ENCODE measurements around the gene SQSTM1. TPM values are rescaled to one million over a fixed set of nuclear protein-coding genes. Genes with fewer than 3 reads are reported as not detected.

The SQSTM1 gene
- total and polyA plus RNA-seq, 2 donors (not counting 1 experiment from before 2014, with no cell fraction given), result 212 to 1,894 TPM

DNA sequence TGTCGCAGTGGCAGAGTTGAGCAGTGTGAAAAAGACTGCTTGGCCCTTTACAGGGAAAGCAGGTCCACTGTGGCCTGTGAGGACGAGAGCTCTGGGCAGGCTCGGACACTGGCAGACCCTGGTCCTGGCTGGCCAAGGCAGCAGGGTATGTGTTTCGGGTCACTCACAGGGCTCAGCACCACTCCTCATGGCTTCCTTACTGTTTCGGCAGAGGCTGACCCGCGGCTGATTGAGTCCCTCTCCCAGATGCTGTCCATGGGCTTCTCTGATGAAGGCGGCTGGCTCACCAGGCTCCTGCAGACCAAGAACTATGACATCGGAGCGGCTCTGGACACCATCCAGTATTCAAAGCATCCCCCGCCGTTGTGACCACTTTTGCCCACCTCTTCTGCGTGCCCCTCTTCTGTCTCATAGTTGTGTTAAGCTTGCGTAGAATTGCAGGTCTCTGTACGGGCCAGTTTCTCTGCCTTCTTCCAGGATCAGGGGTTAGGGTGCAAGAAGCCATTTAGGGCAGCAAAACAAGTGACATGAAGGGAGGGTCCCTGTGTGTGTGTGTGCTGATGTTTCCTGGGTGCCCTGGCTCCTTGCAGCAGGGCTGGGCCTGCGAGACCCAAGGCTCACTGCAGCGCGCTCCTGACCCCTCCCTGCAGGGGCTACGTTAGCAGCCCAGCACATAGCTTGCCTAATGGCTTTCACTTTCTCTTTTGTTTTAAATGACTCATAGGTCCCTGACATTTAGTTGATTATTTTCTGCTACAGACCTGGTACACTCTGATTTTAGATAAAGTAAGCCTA, 15.7 kb downstream of the SQSTM1 start:
- no peak overlapping the region for H2AFZ ChIP-seq (ENCODE audit: low read length)
- TF ChIP-seq EZH2 (IDR thresholded peaks at IDR 0.05; ENCODE audit: low read length, missing control alignments), result no peak
- TF ChIP-seq CTCF (conservative IDR thresholded peaks at IDR 0.05 in 1 of 2, IDR thresholded peaks at IDR 0.05 in 1 of 2; ENCODE audit: low read depth in 1 of 2, low read length in 2 of 2), result no peak
- H3K79me2 ChIP-seq (ENCODE audit: control insufficient read depth, insufficient read depth, low read length), result peaks cover 4% of the 10 kb centered on the region
- no peaks in the 10 kb centered on the region for H3K27me3 ChIP-seq (ENCODE audit: control insufficient read depth, insufficient read depth, low read length)
- no peak overlapping the region for H3K9ac ChIP-seq (ENCODE audit: insufficient read depth, low read length)
- peaks cover 2% of the 10 kb centered on the region for H4K20me1 ChIP-seq (ENCODE audit: control insufficient read depth, extremely low read depth, insufficient read depth, low read length)
- no peak overlapping the region for H3K4me2 ChIP-seq (ENCODE audit: extremely low read depth, insufficient read depth, low read length)
- H3K9me3 ChIP-seq (ENCODE audit: control insufficient read depth, insufficient read depth, low read depth, low read length), result no peaks in the 10 kb centered on the region
- peaks cover 4% of the 10 kb centered on the region for H3K4me1 ChIP-seq (ENCODE audit: control insufficient read depth, extremely low read depth, insufficient read depth, low read length)
- peaks cover 45% of the 10 kb centered on the region for H3K36me3 ChIP-seq (ENCODE audit: control insufficient read depth, insufficient read depth, low read length)
- DNase-seq (ENCODE audit: low read depth in 2 of 2), result peak; percentile 41 to 70
- H3K27ac ChIP-seq (ENCODE audit: insufficient read depth, low read length), result peak overlapping the region; percentile 38
- H3K4me3 ChIP-seq (replicated peaks in 1 of 4; ENCODE audit: control extremely low read depth in 1 of 4, insufficient read depth in 1 of 4, low read depth in 3 of 4, low read length in 4 of 4), result no peak overlapping the region

GRCh38 chr5:179837076-179838011, 16.6 kb downstream of the SQSTM1 start:
- Histone ChIP-seq H4K20me1 (ENCODE audit: control insufficient read depth, extremely low read depth, insufficient read depth, low read length) (peaks cover 2% of the 10 kb centered on the region), H3K36me3 (ENCODE audit: control insufficient read depth, insufficient read depth, low read length) (peaks cover 40% of the 10 kb centered on the region), H3K4me1 (ENCODE audit: control insufficient read depth, extremely low read depth, insufficient read depth, low read length) (peaks cover 4% of the 10 kb centered on the region), H3K9ac (ENCODE audit: insufficient read depth, low read length) (no peak overlapping the region), H3K9me3 (ENCODE audit: control insufficient read depth, insufficient read depth, low read depth, low read length) (no peaks in the 10 kb centered on the region), H3K27ac (ENCODE audit: insufficient read depth, low read length) (peak overlapping the region; percentile 14), H3K4me2 (ENCODE audit: extremely low read depth, insufficient read depth, low read length) (no peak overlapping the region), H3K27me3 (ENCODE audit: control insufficient read depth, insufficient read depth, low read length) (no peaks in the 10 kb centered on the region), H3K4me3 (replicated peaks in 1 of 4; ENCODE audit: control extremely low read depth in 1 of 4, insufficient read depth in 1 of 4, low read depth in 3 of 4, low read length in 4 of 4) (no peak overlapping the region), H2AFZ (ENCODE audit: low read length) (no peak overlapping the region), H3K79me2 (ENCODE audit: control insufficient read depth, insufficient read depth, low read length) (peaks cover 4% of the 10 kb centered on the region)
- DNase-seq (ENCODE audit: low read depth in 2 of 2), result no peak
- no peak for TF ChIP-seq EZH2 (IDR thresholded peaks at IDR 0.05; ENCODE audit: low read length, missing control alignments)
- TF ChIP-seq CTCF (conservative IDR thresholded peaks at IDR 0.05 in 1 of 2, IDR thresholded peaks at IDR 0.05 in 1 of 2; ENCODE audit: low read depth in 1 of 2, low read length in 2 of 2), result no peak

Data from fibroblast of lung (primary cell).